Cortex of kidney (tissue), 1 donor: ENCODE data around the gene C2orf92.
"Not testable (repeated sequence)": the region's sequence is repeated elsewhere in the genome, so short reads cannot be mapped to it uniquely, and the experiment has no call there.

Source experiments
- DNase-seq: peaks from one replicate; lab custom pipeline; 2025; lab: John Stamatoyannopoulos, UW

C2orf92 gene

DNA sequence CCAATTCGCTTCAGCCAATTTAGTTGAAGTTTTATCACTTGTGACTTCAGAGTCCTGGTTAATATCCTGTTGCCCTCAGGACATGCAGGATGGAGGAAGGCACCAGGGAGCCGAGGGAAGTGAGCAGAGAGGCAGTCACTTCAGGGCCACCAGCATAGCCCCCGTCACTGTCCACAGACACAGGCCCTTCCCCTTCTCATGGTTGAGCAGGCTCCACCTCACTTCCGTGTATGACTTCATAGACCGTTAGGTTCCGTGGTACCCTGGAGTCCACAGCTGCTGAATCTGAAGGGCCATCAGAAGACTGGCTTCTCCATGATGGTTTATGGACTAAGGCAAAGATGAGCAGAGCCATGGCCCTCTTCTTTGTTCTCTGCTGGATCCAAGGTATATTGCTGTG, at the start of gene C2orf92:
Gene C2orf92 (plus strand): TSS at position 266 of the 400 bp plus-strand sequence. CDS start 76 bp downstream, at position 342.
- no peak for DNase-seq

DNA sequence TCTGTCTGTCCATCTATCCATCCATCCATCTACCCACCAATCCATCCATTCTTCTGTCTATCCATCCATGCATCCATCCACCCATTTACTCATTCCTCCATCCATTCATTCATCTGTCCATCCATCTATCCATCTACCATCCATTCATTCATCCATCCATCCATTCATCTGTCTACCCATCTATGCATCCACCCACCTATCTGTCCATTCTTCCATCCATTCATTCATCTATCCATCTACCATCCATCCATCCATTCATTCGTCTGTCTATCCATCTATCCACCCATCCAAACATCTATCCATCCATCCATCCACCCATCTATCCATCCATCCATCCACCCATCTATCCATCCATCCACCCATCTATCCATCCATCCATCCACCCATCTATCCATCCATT, 49.0 kb upstream of the C2orf92 start:
- DNase-seq, result not testable (repeated sequence)

DNA sequence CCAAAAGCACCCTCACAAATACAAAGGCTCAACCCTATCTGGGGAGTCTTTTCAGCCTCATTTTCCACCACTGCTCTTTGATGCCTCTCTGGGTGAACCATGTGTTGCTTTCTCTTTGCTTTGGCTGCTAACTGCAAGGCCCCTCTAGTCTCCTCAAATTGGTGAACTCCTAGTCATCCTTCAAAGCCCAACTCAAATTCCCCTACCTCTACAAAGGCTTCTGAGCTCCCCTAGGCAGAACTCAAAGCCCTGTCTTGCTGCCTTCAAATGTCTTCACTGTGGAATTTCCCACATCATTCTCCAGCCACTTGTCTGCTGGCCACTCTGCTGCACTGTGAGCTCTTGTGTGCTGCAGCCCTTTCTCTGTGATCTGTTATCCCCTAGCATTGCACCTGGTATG, 46.5 kb upstream of the C2orf92 start:
- not testable (repeated sequence) for DNase-seq

DNA sequence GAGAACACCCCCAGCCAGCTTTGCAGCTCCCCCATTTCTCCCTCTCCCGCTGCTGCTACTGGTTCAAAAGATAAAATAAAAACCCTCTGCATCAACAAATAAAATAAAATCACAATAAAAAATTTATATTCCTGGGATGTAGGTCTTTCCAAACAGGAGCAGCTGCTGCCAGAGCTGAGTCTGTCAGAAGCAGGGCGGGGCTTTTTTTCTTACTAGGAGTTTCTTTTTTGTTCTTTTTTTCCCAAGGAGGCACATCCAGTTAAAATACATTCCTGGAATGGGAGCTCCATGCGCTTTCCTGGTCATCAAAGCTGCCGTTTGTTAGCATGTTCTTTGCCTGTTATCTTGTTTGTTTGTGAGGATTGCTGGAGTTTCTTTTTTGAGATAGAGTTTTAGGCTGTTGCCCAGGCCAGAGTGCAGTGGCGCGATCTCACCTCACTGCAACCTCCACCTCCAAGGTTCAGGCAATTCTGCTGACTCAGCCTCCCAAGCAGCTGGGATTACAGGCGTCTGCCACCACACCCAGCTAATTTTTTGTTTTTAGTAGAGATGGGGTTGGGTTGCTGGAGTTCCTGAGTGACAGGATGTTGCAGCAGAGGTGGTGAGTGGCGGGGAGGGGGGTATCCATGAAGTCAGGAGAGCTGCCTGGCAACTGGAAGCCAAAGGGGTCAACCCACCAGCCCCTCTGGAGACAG, 44.0 kb upstream of the C2orf92 start:
- not testable (repeated sequence) for DNase-seq

DNA sequence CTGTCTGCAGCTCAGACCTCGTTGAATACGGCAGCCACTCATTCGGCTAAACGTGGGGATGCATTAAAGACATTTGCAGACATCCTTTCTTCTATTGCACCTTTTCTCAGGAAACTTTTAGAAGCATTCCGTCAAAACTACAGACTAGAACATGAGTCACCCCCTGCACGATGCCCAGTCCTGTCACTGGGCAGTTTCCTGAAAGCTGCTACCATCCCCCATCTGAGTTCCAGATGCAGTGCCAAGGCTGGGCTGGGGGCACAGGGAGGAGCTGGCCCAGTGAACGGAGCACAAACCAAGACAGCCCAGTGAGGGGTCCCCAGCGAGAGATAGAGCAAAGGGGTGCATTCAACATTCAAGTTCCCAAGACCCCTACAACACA, 43.5 kb upstream of the C2orf92 start:
- not testable (repeated sequence) for DNase-seq

DNA sequence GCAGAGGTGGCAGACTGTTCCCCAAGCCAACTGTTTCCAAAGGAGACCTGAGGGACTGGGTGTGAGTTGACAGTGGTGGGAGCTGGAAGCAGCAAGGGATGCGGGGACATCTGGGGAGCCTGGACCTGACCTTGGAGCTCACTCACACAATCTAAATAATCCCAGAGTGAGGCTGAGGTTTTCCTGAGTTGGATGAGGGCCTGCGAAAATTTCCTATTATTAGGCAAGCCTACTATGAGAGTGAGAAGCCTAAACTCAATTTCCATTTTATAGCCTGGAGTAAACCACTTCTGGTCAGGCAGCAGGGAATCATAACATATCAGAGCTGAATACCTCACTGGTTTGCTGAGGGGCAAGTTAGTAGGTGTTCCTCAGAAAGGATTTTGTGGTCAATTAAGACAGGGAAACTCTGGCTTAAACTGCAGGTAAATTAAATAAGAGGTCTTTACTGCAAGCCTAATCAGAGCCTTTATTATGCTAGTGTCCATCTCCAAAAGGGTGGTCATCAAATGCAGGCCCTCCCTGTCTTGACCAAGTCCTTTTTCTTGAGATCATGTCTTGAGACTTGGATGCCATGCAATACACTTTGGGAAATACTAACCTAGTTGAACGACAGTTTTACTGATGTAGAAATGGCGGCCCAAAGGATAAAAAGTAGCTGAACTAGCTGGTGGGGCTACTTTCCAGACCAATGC, 25.3 kb upstream of the C2orf92 start:
- DNase-seq, result no peak

DNA sequence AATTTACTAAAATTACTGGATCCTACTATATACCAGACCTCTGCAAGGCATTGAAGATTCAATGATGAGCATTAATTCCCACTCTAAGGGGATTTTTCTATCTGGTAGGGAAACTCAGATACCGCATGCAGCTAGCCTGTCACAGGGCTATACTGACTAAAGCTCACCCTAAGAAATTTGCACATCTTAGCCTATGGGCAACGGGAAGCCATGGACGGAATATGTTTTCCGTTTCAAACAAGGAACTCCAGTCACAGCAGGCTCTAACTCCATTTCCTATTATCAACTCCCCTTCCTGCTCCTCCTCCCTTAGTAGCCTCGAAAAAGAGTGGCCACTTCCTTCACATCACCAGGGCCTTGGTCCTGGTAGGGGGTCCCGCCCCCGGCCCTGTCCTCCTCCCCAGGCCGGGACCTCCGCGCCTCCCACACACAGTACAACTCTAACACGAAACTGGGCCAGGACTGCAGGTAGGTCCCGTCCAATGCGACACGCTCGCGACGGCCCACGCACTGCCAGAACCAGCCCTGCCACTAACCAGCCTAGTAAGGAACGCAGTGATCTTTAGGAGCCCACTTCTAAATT, 24.3 kb upstream of the C2orf92 start:
- no peak for DNase-seq

DNA sequence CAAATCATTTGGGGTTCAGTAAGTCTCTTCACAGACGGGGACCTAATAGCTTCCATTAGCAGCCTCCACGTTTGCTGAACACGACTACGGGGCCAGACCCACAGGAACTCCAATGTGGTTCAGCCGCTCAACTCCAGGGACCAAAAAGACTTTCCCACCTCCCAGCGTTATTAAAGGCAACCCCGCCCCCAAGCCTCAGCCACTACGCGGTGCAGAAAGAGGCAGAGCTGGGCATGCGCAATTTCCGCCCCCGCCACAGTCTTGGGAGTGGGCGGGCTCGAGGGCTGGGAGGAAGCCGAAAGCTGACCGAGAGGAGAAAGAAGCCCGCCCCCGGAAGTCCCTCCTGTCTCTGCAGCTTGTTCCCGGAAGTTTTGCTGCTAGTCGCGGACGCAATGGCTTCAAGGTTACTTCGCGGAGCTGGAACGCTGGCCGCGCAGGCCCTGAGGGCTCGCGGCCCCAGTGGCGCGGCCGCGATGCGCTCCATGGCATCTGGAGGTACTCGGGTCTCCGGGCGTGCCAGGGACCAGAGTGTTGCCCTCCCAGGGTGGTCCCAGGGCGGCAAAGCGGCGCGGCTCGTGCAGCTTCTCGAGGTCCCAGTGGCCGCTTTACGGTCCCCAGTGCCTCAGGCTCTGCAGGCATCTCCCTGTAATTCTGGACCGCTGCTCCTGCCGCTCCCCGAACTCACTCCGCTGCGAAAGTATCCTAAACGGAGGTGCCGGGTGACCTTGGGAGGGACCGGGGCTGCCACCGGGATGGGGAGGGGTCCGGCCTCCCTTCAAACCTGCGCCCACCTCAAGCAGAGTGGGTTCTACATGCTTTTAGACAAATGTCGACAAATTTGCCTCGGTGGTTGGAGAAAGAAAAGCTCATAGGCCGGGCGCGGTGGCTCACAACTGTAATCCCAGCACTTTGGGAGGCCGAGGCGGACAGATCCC, 23.6 kb upstream of the C2orf92 start, which contains the start of gene COX5B:
Gene COX5B (plus strand): TSS at position 368 of the 935 bp plus-strand sequence. CDS start 25 bp downstream, at position 393.
- DNase-seq, result peak; percentile 42

DNA sequence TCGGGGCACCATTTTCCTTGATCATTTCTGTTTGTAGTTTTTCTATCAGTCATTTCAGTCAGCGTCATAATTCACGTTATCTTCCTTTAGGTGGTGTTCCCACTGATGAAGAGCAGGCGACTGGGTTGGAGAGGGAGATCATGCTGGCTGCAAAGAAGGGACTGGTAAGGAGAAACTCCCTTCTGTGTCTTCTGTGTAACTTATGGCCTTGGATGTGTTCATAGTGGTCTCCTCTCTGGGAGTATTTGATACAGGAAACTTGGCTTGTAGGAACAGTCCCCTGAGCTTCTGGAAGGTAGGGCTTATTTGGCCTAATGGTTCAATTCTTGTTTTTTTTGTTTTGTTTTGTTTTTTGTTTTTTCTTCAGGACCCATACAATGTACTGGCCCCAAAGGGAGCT, 22.5 kb upstream of the C2orf92 start:
- DNase-seq, result no peak

DNA sequence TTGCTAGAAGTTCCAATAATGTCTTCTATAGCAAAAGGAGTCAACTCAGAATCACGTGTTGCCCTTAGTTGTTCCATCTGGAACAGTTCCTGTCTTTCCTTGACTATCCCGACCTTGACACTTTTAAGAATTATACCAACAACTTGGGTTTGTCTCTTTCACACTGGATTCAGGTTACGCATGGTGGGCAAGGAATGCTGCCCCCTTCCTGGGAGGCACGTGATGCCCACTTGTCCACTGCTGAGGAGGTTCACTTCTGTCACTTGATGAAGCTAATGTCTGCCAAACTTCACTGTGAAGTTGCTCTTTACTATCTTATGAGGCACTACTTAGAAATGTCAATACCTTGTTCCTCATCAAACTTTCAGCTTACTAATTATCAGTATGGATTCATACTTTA, 18.4 kb upstream of the C2orf92 start:
- no peak for DNase-seq

DNA sequence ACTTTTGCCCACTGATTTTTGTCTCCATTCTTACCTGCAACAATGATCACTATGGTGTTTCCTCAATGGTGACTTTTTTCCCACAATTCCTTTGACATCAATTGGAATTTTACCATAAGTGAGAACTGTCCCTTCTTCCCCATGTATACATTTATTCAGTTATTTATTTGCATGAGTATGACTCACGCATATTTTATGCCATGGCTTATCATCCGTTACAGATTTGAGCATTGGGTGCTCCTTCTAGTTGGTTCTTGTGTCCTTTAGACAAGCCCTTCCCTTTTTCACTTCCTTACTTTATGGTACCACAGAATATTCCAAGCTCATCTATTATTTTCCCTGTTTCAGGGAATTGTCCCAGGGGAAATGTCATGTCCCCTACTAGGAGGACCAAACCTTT, 16.0 kb upstream of the C2orf92 start:
- DNase-seq, result no peak

DNA sequence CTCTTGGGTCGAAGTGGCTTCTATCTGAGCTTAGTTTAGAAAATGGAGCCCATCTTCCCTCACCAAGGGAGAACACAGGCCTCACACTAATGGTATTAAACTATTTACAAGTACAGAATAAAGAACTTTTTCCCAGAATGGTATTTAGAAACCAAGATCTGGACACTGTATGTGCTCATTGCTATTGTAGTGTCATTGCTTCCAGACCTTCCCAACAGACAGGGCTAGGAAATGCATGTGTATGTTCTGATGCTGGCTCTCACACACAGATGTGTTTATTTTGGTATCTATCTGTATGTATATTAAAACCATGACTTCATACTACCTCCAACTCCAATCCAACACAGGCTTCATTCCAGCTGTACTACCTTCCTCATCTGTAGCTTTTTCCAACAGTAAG, 15.6 kb upstream of the C2orf92 start:
- no peak for DNase-seq

DNA sequence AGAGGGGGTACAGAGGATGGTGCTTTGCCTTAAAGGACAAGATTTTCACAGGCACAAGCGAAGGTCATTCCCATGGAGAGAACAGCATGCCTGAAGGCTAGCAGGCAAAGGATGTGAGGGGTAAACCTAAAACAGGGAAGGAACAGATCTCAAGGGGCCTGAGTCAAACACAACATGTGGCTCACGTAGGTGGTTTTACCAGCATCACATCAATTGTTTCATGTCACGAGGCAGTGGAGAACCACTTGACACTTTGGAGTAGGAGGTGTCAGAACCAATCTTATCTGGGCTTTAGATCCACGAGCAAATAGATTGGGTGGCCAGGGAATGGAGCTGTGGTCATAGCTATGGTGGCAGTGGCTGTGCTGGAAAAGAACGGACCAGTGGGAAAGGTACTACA, 15.2 kb upstream of the C2orf92 start:
- DNase-seq, result no peak

DNA sequence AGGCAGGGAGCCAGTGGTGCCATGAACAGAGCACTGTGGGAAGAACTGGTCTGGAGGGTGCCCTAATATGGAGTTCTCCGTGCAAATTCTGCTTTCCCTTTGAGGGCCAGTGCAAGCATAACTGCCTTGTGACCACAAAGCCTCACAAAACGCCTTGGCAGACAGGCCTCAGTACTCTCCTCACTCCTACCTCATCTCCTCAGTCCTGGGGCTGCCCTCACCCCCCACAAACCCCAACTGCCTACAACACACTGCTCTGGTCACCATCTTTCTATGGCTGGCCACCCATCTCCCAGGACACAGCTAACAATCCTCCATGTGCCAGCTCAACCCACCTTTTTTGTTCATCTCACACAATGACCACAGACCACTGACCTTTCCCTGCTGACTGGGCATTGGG, 14.7 kb upstream of the C2orf92 start:
- no peak for DNase-seq

DNA sequence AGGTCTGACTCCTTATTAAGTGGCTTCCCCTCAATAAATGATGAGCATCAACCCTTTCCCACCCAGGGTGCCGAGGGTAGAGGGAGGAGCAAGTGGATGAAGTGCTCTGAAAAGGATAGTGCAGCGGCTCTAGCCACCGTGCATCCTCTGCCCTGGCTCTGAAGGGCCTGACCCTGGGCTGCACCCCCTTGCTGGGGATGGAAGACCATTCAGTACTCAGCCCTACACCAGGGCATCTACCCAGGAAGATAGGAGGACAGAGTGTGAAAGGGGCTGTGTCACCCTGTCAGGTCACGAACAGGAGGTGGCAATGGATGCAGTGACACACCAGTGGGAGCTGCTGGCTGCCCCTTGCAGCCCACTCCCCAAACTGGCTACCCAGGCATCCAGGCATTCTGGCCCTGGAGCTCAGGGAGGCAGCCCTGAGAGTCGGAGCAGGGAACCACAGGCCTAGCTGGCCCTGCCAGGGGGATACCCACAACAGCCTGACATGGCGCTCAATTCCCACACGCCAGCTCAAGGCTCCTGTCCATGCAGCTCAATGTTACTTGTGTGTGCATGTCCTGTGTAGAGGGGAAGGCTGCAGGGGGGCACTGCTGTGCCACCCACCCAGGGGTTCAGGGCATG, 13.3 kb upstream of the C2orf92 start:
- no peak for DNase-seq

DNA sequence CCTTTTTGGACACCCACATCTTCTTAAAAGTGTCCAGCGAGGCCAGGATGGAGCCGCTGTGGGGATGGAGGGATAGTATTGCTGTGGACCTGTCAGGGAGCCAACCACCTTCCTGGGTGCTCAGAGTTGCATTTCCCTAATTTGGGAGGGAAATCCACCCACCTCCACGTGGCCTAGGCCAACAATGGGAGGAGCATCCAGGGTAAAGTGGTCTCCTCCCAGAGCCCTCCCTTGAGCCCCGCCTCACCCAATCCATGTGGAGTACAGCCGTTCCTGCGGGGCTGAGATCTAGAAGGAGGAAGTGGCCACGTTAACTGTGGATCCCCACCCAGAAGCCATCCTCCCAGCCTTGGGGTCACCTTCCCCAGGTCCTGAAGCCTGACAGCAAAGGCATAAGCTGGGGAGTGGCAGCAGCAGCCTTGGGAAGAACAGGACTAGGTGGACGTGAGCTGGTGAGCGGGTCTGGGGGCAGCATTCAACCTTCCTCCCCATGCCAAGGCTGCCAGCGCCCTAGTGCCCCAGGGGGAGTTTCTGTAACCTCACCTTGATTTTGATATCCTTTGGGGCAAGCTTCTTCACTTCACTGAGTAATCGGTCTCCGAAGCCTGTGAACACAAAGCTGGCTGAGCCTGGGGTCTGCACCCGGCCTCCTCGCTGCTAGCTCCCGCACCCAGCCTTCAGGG, 12.5 kb upstream of the C2orf92 start:
- no peak for DNase-seq

DNA sequence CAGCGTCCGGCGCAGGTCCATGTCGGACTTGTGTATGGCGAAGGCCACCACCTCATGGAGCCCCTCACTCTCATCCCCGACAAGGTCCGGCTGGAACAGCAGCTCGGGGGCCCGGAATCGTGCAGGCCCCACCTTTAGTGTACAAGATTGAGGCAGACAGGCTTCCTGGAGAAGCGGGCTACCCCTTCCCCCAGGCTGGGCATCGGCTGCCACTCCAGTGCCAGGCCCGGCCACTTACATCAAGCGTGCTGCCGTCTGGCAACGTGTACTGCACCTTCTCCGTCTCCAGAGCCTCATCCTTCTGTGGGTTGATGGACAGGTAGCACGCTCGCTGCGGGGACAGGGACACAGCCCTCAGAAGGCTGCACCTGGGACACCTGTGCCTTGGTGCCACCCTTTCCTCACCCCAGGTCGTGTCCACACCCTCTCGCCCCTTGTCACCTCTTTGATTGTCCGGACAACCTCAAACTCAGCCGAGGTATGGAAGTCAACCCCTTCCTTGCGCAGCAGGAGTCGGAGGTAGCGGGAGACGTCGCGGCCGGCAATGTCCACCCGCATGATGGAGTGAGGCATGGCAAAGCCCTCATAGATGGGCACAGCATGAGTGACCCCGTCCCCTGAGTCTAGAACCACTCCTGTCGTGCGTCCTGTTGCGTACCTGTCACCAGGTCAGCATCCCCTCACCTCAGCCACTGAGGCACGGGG, 11.4 kb upstream of the C2orf92 start:
- no peak for DNase-seq

DNA sequence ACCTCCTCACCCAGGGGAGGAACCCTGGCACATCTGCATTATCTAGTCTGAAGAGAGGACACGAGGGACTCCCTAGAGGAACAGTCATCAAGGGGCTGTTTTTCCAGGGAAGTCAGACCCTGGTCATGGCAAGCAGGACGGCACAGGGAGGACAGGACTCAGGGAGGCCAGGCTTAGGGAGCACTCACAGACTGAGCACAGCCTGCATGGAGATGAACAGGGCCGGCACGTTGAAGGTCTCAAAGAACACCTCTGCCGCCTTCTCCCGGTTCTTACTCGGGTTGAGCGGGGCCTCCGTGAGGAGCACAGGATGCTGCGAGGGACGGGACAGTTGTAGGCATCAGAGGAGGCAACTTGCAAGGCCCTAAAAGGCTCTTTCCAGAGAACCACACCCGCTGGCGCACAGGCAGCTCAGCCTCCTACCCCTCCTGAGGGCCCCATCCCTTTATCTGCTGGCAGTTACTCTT, 10.8 kb upstream of the C2orf92 start:
- DNase-seq, result no peak

DNA sequence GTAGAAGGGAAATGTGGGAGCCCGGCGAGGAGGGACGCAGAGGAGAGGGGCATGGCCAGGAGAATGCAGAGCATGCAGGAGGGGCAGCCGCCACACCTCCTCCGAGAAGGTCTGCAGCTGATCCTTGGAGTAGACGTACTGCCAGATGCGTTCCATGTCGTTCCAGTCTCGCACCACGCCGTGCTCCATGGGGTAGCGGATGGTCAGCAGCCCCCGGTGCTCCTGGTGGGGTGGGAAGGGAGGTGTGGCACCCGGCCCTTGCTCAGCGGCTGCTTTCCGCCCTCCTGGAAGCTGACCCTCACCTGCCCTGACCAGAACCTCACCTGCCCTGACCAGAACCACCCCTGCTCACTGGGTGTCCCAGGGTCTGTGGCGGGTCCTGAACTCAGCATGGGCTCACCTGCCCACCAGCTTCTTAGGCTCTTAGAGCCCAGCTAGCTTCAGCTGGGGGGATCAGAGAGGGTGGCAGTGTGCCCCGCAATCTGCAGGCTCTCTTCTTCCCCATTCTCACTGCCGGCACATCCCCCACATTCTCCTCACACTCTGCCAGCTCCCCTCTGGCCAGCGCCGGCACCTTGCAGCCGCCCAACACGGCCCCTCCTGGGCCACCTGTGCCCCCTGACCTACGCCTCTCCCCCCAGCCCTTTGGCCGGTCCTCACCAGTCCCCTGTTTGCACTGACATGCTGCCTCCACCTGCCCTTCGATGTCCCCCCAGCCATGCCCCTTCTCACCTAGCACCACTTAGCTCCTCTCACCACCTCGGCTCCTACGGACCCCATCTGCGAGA, 10.1 kb upstream of the C2orf92 start:
- DNase-seq, result no peak
